Mesangial cell (primary cell): ENCODE results near the gene CAPZA2. TPM values are rescaled to one million over a fixed set of nuclear protein-coding genes. Genes with fewer than 3 reads are reported as not detected.

ENCODE experiments used
- total RNA-seq: library from RNA; depleted of rRNA; stranded (reverse); fragments of >200 nt; gene quantifications from 2 replicates; pipeline ENCODE4 v1.2.3, GENCODE V29; 2015

Gene CAPZA2
- 48.9 and 49.9 TPM in 2 replicates for total RNA-seq

GRCh38 chr7:116862234-116862950 is at the start of gene CAPZA2:
Gene CAPZA2 (plus strand): TSS chr7:116862587. CDS start chr7:116862612, 25 bp downstream.

GRCh38 chr7:116953372-116953905 is 91.1 kb downstream of the CAPZA2 start, which contains the start of gene ST7:
Gene ST7 (plus strand): TSS chr7:116953501. CDS start chr7:116953541, 40 bp downstream.

Other genes starting within 250 kb of the CAPZA2 start
- gene MET, start 190.4 kb upstream of the CAPZA2 start, total RNA-seq, result 124 and 141 TPM in 2 replicates
- 10.8 and 13.0 TPM in 2 replicates for gene ST7, start 90.9 kb downstream of the CAPZA2 start, total RNA-seq